CD4-positive, alpha-beta T cell (primary cell): Measurements from ENCODE around the gene DOCK2. TPM values are rescaled to one million over a fixed set of nuclear protein-coding genes. Genes with fewer than 3 reads are reported as not detected.

Experiments used
- ATAC-seq: fragments of 200-7000 bp; cut with Tn5 transposase; one replicate; pipeline ENCODE4 v1.10.0; 2022; ENCODE audit warnings: mild to moderate bottlenecking; ENCODE audit not compliant: poor library complexity
- CTCF ChIA-PET: fragments of 350-600 bp; sonication (Branson Sonifier 250); formaldehyde crosslinking; loops from one replicate; lab custom pipeline; 2021; ENCODE audit warnings: antibody characterized with exemption, inconsistent platforms; lab: Charles Lee
- POLR2A ChIA-PET: fragments of 350-600 bp; sonication (Branson Sonifier 250); formaldehyde crosslinking; loops from one replicate; lab custom pipeline; 2021; ENCODE audit warnings: antibody characterized with exemption, inconsistent platforms; lab: Charles Lee
- DNase-seq, 14 experiments: peaks; one replicate each; pipeline ENCODE4 v3.0.0-alpha.2; 2013 to 2020; ENCODE audit warnings: mixed read lengths in 2 of 14
- H3K27ac ChIP-seq, 2 donors: one replicate each; pipeline versions ENCODE4 v1.5.1 to v1.7.0; 2013; ENCODE audit warnings: low read length in 2 of 2, low read depth in 1 of 2, mild to moderate bottlenecking in 1 of 2
- H3K27me3 ChIP-seq, 2 experiments: 1 replicate in 1 of 2; 2 replicates in 1 of 2; pipeline versions ENCODE4 v1.6.1 to v1.7.0; 2013; ENCODE audit warnings: low read length in 2 of 2, control low read depth in 1 of 2, mild to moderate bottlenecking in 1 of 2, moderate library complexity in 1 of 2; ENCODE audit not compliant: insufficient read depth in 2 of 2, control insufficient read depth in 1 of 2
- H3K36me3 ChIP-seq: one replicate; pipeline ENCODE4 v1.6.1; 2013; ENCODE audit warnings: low read length, control low read depth; ENCODE audit not compliant: insufficient read depth
- H3K4me1 ChIP-seq: one replicate; pipeline ENCODE4 v1.6.1; 2013; ENCODE audit warnings: low read length, control low read depth; ENCODE audit not compliant: insufficient read depth
- H3K4me3 ChIP-seq: one replicate; pipeline ENCODE4 v1.5.1; 2013; ENCODE audit warnings: mild to moderate bottlenecking, low read length, moderate library complexity
- H3K9me3 ChIP-seq, 2 experiments: 1 replicate in 1 of 2; 2 replicates in 1 of 2; pipeline versions ENCODE4 v1.6.1 to v1.7.0; 2013; ENCODE audit warnings: low read length in 2 of 2, mild to moderate bottlenecking in 2 of 2, control low read depth in 1 of 2, moderate library complexity in 1 of 2; ENCODE audit not compliant: control insufficient read depth in 1 of 2, insufficient read depth in 1 of 2
- H3K27ac Mint-ChIP-seq: one replicate; pipeline ENCODE4 v1.8.0; 2020; ENCODE audit warnings: mixed read lengths
- H3K27me3 Mint-ChIP-seq: one replicate; pipeline ENCODE4 v1.8.0; 2021; ENCODE audit warnings: mixed read lengths
- H3K36me3 Mint-ChIP-seq: one replicate; pipeline ENCODE4 v1.8.0; 2021; ENCODE audit warnings: low read depth, mixed read lengths
- H3K4me1 Mint-ChIP-seq: one replicate; pipeline ENCODE4 v1.8.0; 2021; ENCODE audit warnings: low read depth, mixed read lengths
- H3K4me3 Mint-ChIP-seq: one replicate; pipeline ENCODE4 v1.8.0; 2020; ENCODE audit warnings: mild to moderate bottlenecking, mixed read lengths
- H3K9me3 Mint-ChIP-seq: one replicate; pipeline ENCODE4 v1.8.0; 2020; ENCODE audit warnings: mixed read lengths
- CTCF ChIP-seq: fragments of 200-600 bp; IDR thresholded peaks from one replicate; pipeline ENCODE4 v1.8.0; 2022; ENCODE audit warnings: antibody characterized with exemption, mild to moderate bottlenecking
- intact Hi-C, 2 experiments: fragments of 100-400 bp; cut with DNase I in 1 of 2; cut with micrococcal nuclease in 1 of 2; formaldehyde crosslinking; loops; one replicate each; pipeline versions ENCODE4 v1.15.1 to v1.9.0; 2023 to 2025; cut with DNase I, micrococcal nuclease
- total RNA-seq, 174 experiments: library from RNA in 2 of 174; stranded (reverse) in 2 of 174; gene quantifications; one replicate each; pipeline ENCODE4 v1.2.3 and lab custom pipeline; 2021 to 2026

DOCK2 gene
- total RNA-seq, 2 experiments from 2014 or later = 220 to 229 TPM

GRCh38 chr5:170095646-170096045, 458.6 kb downstream of the DOCK2 start:
- H3K36me3 Mint-ChIP-seq = no peaks in the 10 kb centered on the region
- H3K4me3 Mint-ChIP-seq = no peak overlapping the region
- ChIA-PET POLR2A (no interaction called here), CTCF (no interaction called here)
- no peaks in the 10 kb centered on the region for H3K27me3 ChIP-seq
- no peaks in the 10 kb centered on the region for H3K36me3 ChIP-seq
- no peak for ATAC-seq
- TF ChIP-seq CTCF = no peak
- H3K4me1 Mint-ChIP-seq = peaks cover 6% of the 10 kb centered on the region
- H3K27me3 Mint-ChIP-seq = peaks cover 10% of the 10 kb centered on the region
- intact Hi-C loops = no loop called here
- peaks cover 2% of the 10 kb centered on the region for H3K4me1 ChIP-seq
- no peak overlapping the region for H3K27ac ChIP-seq
- no peak overlapping the region for H3K4me3 ChIP-seq
- no peak overlapping the region for H3K27ac Mint-ChIP-seq
- peak in 1 of 14 experiments; percentile 20 for DNase-seq
- H3K9me3 ChIP-seq = peaks cover 0 to 6% of the 10 kb centered on the region in 2 experiments
- H3K9me3 Mint-ChIP-seq = no peaks in the 10 kb centered on the region

GRCh38 chr5:170097934-170098333, 460.9 kb downstream of the DOCK2 start:
- H3K27me3 Mint-ChIP-seq = peaks cover 10% of the 10 kb centered on the region
- peaks cover 0 to 6% of the 10 kb centered on the region in 2 experiments for H3K9me3 ChIP-seq
- ATAC-seq (no peak), DNase-seq (peak in 1 of 14 experiments; percentile 4)
- CTCF ChIA-PET = no interaction called here
- H3K36me3 ChIP-seq = no peaks in the 10 kb centered on the region
- no peaks in the 10 kb centered on the region for H3K9me3 Mint-ChIP-seq
- intact Hi-C loops = no loop called here
- H3K4me3 ChIP-seq = no peak overlapping the region
- H3K4me1 ChIP-seq = peaks cover 2% of the 10 kb centered on the region
- no peak for TF ChIP-seq CTCF
- POLR2A ChIA-PET = no interaction called here
- no peaks in the 10 kb centered on the region for H3K27me3 ChIP-seq
- no peaks in the 10 kb centered on the region for H3K36me3 Mint-ChIP-seq
- peaks cover 6% of the 10 kb centered on the region for H3K4me1 Mint-ChIP-seq
- no peak overlapping the region for H3K4me3 Mint-ChIP-seq
- H3K27ac Mint-ChIP-seq = no peak overlapping the region
- H3K27ac ChIP-seq = no peak overlapping the region

- Histone ChIP-seq H3K9me3 (peaks cover 0 to 10% of the 10 kb centered on the region in 2 experiments), H3K27ac (no peak overlapping the region), H3K4me1 (peaks cover 2% of the 10 kb centered on the region), H3K4me3 (no peak overlapping the region), H3K27me3 (no peaks in the 10 kb centered on the region), H3K36me3 (no peaks in the 10 kb centered on the region)
- no peak overlapping the region for H3K27ac Mint-ChIP-seq
- DNase-seq (peak; percentile 48 to 79 (median 60)), ATAC-seq (peak; percentile 56)
- no peaks in the 10 kb centered on the region for H3K4me1 Mint-ChIP-seq
- ChIA-PET CTCF (no interaction called here), POLR2A (no interaction called here)
- H3K9me3 Mint-ChIP-seq = no peaks in the 10 kb centered on the region
- H3K4me3 Mint-ChIP-seq = no peak overlapping the region
- intact Hi-C loops = loop anchor here (1.0 to 10.0 kb wide), 8 partner anchors 116 to 1244 kb away; no protein-coding TSS in a partner anchor
- peak; percentile 67 for TF ChIP-seq CTCF
- peaks cover 20% of the 10 kb centered on the region for H3K27me3 Mint-ChIP-seq
- no peaks in the 10 kb centered on the region for H3K36me3 Mint-ChIP-seq
Observed at GRCh38 chr5:170100066-170100943, 463.2 kb downstream of the DOCK2 start.
